Ishikawa (cell line): ENCODE measurements around the gene SPDYA.

ENCODE experiments used
- CEBPB ChIP-seq: IDR thresholded peaks from 2 replicates; pipeline ENCODE4 v1.6.1; 2012
- CREB1 ChIP-seq: IDR thresholded peaks from 2 replicates; pipeline ENCODE4 v1.6.1; 2012; ENCODE audit warnings: low read depth
- EGR1 ChIP-seq: IDR thresholded peaks from 2 replicates; pipeline ENCODE4 v1.6.1; 2012
- EP300 ChIP-seq: IDR thresholded peaks from 2 replicates; pipeline ENCODE4 v1.6.1; 2012; ENCODE audit warnings: borderline replicate concordance
- FOXM1 ChIP-seq: IDR thresholded peaks from 2 replicates; pipeline ENCODE4 v1.6.1; 2012; ENCODE audit warnings: low read depth, borderline replicate concordance
- MAX ChIP-seq: IDR thresholded peaks from 2 replicates; pipeline ENCODE4 v1.6.1; 2012
- NFIC ChIP-seq: IDR thresholded peaks from 2 replicates; pipeline ENCODE4 v1.6.1; 2012
- RAD21 ChIP-seq: IDR thresholded peaks from 2 replicates; pipeline ENCODE4 v1.6.1; 2012; ENCODE audit warnings: low read depth
- REST ChIP-seq: IDR thresholded peaks from 2 replicates; pipeline ENCODE4 v1.6.1; 2012; ENCODE audit warnings: low read depth, mild to moderate bottlenecking
- TAF1 ChIP-seq: IDR thresholded peaks from 2 replicates; pipeline ENCODE4 v1.6.1; 2012; ENCODE audit warnings: low read depth, mild to moderate bottlenecking
- TCF12 ChIP-seq: IDR thresholded peaks from 2 replicates; pipeline ENCODE4 v1.6.1; 2012; ENCODE audit warnings: low read depth
- TEAD4 ChIP-seq: IDR thresholded peaks from 2 replicates; pipeline ENCODE4 v1.6.1; 2012
- USF1 ChIP-seq: IDR thresholded peaks from 2 replicates; pipeline ENCODE4 v1.6.1; 2012
- YY1 ChIP-seq: IDR thresholded peaks from 2 replicates; pipeline ENCODE4 v1.6.1; 2012; ENCODE audit warnings: low read depth
- ZBTB7A ChIP-seq: IDR thresholded peaks from 2 replicates; pipeline ENCODE4 v1.6.1; 2012; ENCODE audit warnings: low read depth

The SPDYA gene

GRCh38 chr2:28779001-28779400 lies 31.6 kb upstream of the SPDYA start:
- no peak for TF ChIP-seq MAX
- no peak for TF ChIP-seq NFIC
- no peak for TF ChIP-seq CEBPB
- TF ChIP-seq USF1, result no peak
- TF ChIP-seq ZBTB7A, result no peak

- TF ChIP-seq FOXM1, result no peak
- no peak for TF ChIP-seq RAD21
- no peak for TF ChIP-seq CEBPB
- no peak for TF ChIP-seq ZBTB7A
These were observed 30.1 kb upstream of the SPDYA start for GRCh38 chr2:28780496-28780895.

GRCh38 chr2:28782423-28782822 lies 28.2 kb upstream of the SPDYA start:
- TF ChIP-seq CREB1, result no peak
- TF ChIP-seq TAF1, result no peak
- TF ChIP-seq RAD21, result no peak
- no peak for TF ChIP-seq MAX
- TF ChIP-seq EP300, result no peak
- no peak for TF ChIP-seq YY1
- TF ChIP-seq CEBPB, result no peak
- no peak for TF ChIP-seq TEAD4
- no peak for TF ChIP-seq REST
- TF ChIP-seq TCF12, result no peak
- TF ChIP-seq NFIC, result no peak
- no peak for TF ChIP-seq EGR1
- no peak for TF ChIP-seq FOXM1
- no peak for TF ChIP-seq USF1
- TF ChIP-seq ZBTB7A, result no peak

GRCh38 chr2:28796620-28797019 lies 14.0 kb upstream of the SPDYA start:
- TF ChIP-seq MAX (no peak), RAD21 (no peak), FOXM1 (no peak), EP300 (no peak), TEAD4 (no peak), CEBPB (no peak), CREB1 (no peak), EGR1 (no peak), USF1 (no peak), TAF1 (no peak), ZBTB7A (no peak), NFIC (no peak), YY1 (no peak), TCF12 (no peak), REST (no peak)

GRCh38 chr2:28801726-28802125 lies 8.9 kb upstream of the SPDYA start:
- TF ChIP-seq REST (no peak), NFIC (no peak), CEBPB (no peak), ZBTB7A (no peak), FOXM1 (no peak), RAD21 (no peak), EGR1 (no peak), TCF12 (no peak), TAF1 (no peak), YY1 (no peak), EP300 (no peak), MAX (no peak)
